GM23338 (cell line): ENCODE measurements around the gene CGRRF1. TPM values are rescaled to one million over a fixed set of nuclear protein-coding genes. Genes with fewer than 3 reads are reported as not detected.
A peak's percentile ranks its signal among the peaks of the same experiment; 100 is the strongest.

ENCODE experiments used
- ATAC-seq: fragments of 200-7000 bp; cut with Tn5 transposase; 3 replicates; pipeline ENCODE4 v1.9.1; 2020
- DNase-seq: peaks from one replicate; pipeline ENCODE4 v3.0.0-alpha.2; 2015; ENCODE audit warnings: low spot score
- H2AFZ ChIP-seq: fragments of 200-600 bp; sonication (generic); 2 replicates; pipeline ENCODE4 v1.8.0; 2016; ENCODE audit warnings: antibody characterized with exemption, mild to moderate bottlenecking, moderate library complexity
- H3F3A ChIP-seq: fragments of 200-600 bp; sonication (generic); replicated peaks from 2 replicates; pipeline ENCODE4 v1.8.0; 2017; ENCODE audit warnings: antibody characterized with exemption, mixed run types, low read depth
- H3K27ac ChIP-seq: fragments of 200-600 bp; sonication (generic); 2 replicates; pipeline ENCODE4 v1.6.1; 2016; ENCODE audit warnings: low read depth
- H3K27me3 ChIP-seq: fragments of 200-600 bp; sonication (generic); 2 replicates; pipeline ENCODE4 v1.8.0; 2016; ENCODE audit warnings: mild to moderate bottlenecking, mixed run types, moderate library complexity; ENCODE audit not compliant: insufficient read depth
- H3K36me3 ChIP-seq: fragments of 200-600 bp; sonication (generic); 2 replicates; pipeline ENCODE4 v1.8.0; 2016; ENCODE audit warnings: mild to moderate bottlenecking; ENCODE audit not compliant: insufficient read depth
- H3K4me1 ChIP-seq: fragments of 200-600 bp; sonication (generic); 2 replicates; pipeline ENCODE4 v1.8.0; 2016; ENCODE audit warnings: mild to moderate bottlenecking, moderate library complexity; ENCODE audit not compliant: insufficient read depth
- H3K4me2 ChIP-seq: fragments of 200-600 bp; sonication (generic); 2 replicates; pipeline ENCODE4 v1.7.1; 2017; ENCODE audit warnings: mixed run types
- H3K4me3 ChIP-seq: fragments of 200-600 bp; sonication (generic); 2 replicates; pipeline ENCODE4 v1.6.1; 2016; ENCODE audit warnings: mixed run types
- H3K79me2 ChIP-seq: fragments of 200-600 bp; sonication (generic); replicated peaks from 2 replicates; pipeline ENCODE4 v1.8.0; 2017; ENCODE audit warnings: mild to moderate bottlenecking; ENCODE audit not compliant: insufficient read depth
- H3K9me2 ChIP-seq: fragments of 200-600 bp; sonication (generic); 2 replicates; pipeline ENCODE4 v1.8.0; 2017; ENCODE audit not compliant: insufficient read depth
- H4K20me1 ChIP-seq: fragments of 200-600 bp; sonication (generic); replicated peaks from 2 replicates; pipeline ENCODE4 v1.8.0; 2017; ENCODE audit warnings: mild to moderate bottlenecking; ENCODE audit not compliant: insufficient read depth
- H3K27ac Mint-ChIP-seq: 2 replicates; pipeline ENCODE4 v1.8.0; 2020; ENCODE audit warnings: inconsistent platforms, mild to moderate bottlenecking, moderate library complexity, mixed read lengths
- H3K27me3 Mint-ChIP-seq: 3 replicates; pipeline ENCODE4 v1.8.0; 2022; ENCODE audit warnings: low read depth, mild to moderate bottlenecking, moderate library complexity, mixed read lengths, inconsistent platforms; ENCODE audit not compliant: insufficient read depth, poor library complexity
- H3K36me3 Mint-ChIP-seq: 3 replicates; pipeline ENCODE4 v1.8.0; 2021; ENCODE audit warnings: low read depth, mild to moderate bottlenecking, inconsistent platforms, moderate library complexity, mixed read lengths
- H3K4me1 Mint-ChIP-seq: 3 replicates; pipeline ENCODE4 v1.8.0; 2020; ENCODE audit warnings: mild to moderate bottlenecking, inconsistent platforms, mixed read lengths
- H3K4me3 Mint-ChIP-seq: 3 replicates; pipeline ENCODE4 v1.8.0; 2021; ENCODE audit warnings: moderate library complexity, mild to moderate bottlenecking, inconsistent platforms, mixed read lengths
- H3K9me3 Mint-ChIP-seq: 3 replicates; pipeline ENCODE4 v1.8.0; 2020; ENCODE audit warnings: moderate library complexity, mild to moderate bottlenecking, inconsistent platforms, mixed read lengths
- CTCF ChIP-seq, 2 experiments: fragments of 200-600 bp in 1 of 2; sonication (generic) in 1 of 2; conservative IDR thresholded peaks; 2 replicates each; pipeline versions ENCODE4 v1.5.1 to v1.6.1; 2016 to 2017; ENCODE audit warnings: antibody characterized with exemption in 2 of 2, low read depth in 2 of 2, mild to moderate bottlenecking in 2 of 2, moderate library complexity in 1 of 2
- ETS1 ChIP-seq: IDR thresholded peaks from 2 replicates; pipeline ENCODE4 v1.6.1; 2016; ENCODE audit warnings: antibody characterized with exemption
- EZH2 ChIP-seq: fragments of 200-600 bp; sonication (generic); IDR thresholded peaks from one replicate; pipeline ENCODE4 v1.8.0; 2017; ENCODE audit warnings: antibody characterized with exemption, mild to moderate bottlenecking, low read depth; ENCODE audit not compliant: unreplicated experiment
- JUNB ChIP-seq: IDR thresholded peaks from one replicate; pipeline ENCODE4 v1.6.1; 2016; ENCODE audit warnings: antibody characterized with exemption; ENCODE audit not compliant: unreplicated experiment
- NANOG ChIP-seq: IDR thresholded peaks from 2 replicates; pipeline ENCODE4 v1.6.1; 2016; ENCODE audit warnings: antibody characterized with exemption, borderline replicate concordance
- POLR2AphosphoS5 ChIP-seq: IDR thresholded peaks from 2 replicates; pipeline ENCODE4 v1.6.1; 2016; ENCODE audit warnings: antibody characterized with exemption, low read depth
- REST ChIP-seq: IDR thresholded peaks from one replicate; pipeline ENCODE4 v1.6.1; 2018; ENCODE audit warnings: antibody characterized with exemption; ENCODE audit not compliant: unreplicated experiment
- STAT1 ChIP-seq: IDR thresholded peaks from one replicate; pipeline ENCODE4 v1.6.1; 2016; ENCODE audit warnings: antibody characterized with exemption; ENCODE audit not compliant: unreplicated experiment
- ZNF331 ChIP-seq: fragments of 250-450 bp; sonication (Bioruptor Pico); IDR thresholded peaks from 2 replicates; pipeline ENCODE4 v1.5.0; 2020; ENCODE audit warnings: low read depth, mild to moderate bottlenecking, moderate library complexity
- polyA plus RNA-seq: library from polyadenylated mRNA; unstranded; fragments of >200 nt; fragmentation: Nextera tagmentation; extraction: Ambion mirVana; gene quantifications from 2 replicates; pipeline ENCODE4 v1.2.1, GENCODE V29; 2016
- total RNA-seq: library from RNA; depleted of rRNA; stranded (reverse); fragments of >200 nt; shearing (Covaris generic); gene quantifications from 2 replicates; pipeline ENCODE4 v1.2.3, GENCODE V29; 2014

The CGRRF1 gene
- total and polyA plus RNA-seq, 2 experiments from 2014 or later = 18.8 to 28.3 TPM

GRCh38 chr14:54564071-54564867 is 54.6 kb downstream of the CGRRF1 start:
- Mint-ChIP-seq H3K9me3 (no peaks in the 10 kb centered on the region), H3K27me3 (peaks cover 34% of the 10 kb centered on the region), H3K4me3 (peak overlapping the region; percentile 79), H3K36me3 (no peaks in the 10 kb centered on the region), H3K27ac (no peak overlapping the region), H3K4me1 (peaks cover 14% of the 10 kb centered on the region; the same call in 2 of the 3 replicates)
- Histone ChIP-seq H4K20me1 (no peaks in the 10 kb centered on the region), H3F3A (no peaks in the 10 kb centered on the region), H3K27ac (no peak overlapping the region), H3K36me3 (no peaks in the 10 kb centered on the region), H2AFZ (peak overlapping the region; percentile 92), H3K27me3 (peaks cover 35% of the 10 kb centered on the region), H3K4me1 (peaks cover 18% of the 10 kb centered on the region), H3K4me2 (peak overlapping the region; percentile 85), H3K4me3 (peak overlapping the region; percentile 90), H3K9me2 (no peaks in the 10 kb centered on the region), H3K79me2 (no peaks in the 10 kb centered on the region; the same call in 1 of the 2 replicates)
- no peak for TF ChIP-seq JUNB
- no peak for TF ChIP-seq NANOG
- no peak for TF ChIP-seq POLR2AphosphoS5
- no peak for TF ChIP-seq ETS1
- TF ChIP-seq REST = no peak
- peak in 1 of 2 experiments; percentile 95 for TF ChIP-seq CTCF (conservative IDR thresholded peaks at IDR 0.05; ENCODE audit: low read depth in 2 of 2)
- no peak for TF ChIP-seq ZNF331 (CRISPR knock-in tag)
- no peak for TF ChIP-seq EZH2
- TF ChIP-seq STAT1 = no peak
- ATAC-seq (no peak), DNase-seq (peak; percentile 63)
